ENCODE results near the gene GMPPB.

Gene GMPPB

DNA sequence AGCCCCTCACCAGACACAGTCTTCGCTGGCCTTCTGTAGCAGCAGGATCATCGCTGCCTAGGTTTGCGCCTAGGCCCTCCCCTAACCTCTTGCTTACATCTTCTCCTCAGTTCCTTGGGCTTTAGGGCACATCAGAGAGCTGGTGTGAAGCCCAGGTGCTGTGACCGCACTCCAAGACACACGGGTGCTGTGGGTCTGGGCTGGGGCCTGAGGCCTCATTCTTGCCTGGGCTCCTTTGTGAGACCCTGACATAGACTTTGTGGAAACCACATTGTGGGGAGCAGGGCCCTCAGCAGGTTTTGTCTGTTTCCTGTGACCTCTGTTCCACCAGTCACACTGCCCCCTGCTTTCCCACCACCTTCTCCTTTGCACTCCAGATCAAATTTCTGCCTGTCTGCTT lies 12.3 kb downstream of the GMPPB start:
- Histone ChIP-seq H3K4me1 (ENCODE audit: insufficient read depth, low read length) (no peaks in the 10 kb centered on the region), H3K36me3 (ENCODE audit: insufficient read depth, low read length) (peaks cover 15% of the 10 kb centered on the region), H3K9me3 (ENCODE audit: low read length) (no peaks in the 10 kb centered on the region), H3K27ac (ENCODE audit: low read depth, low read length) (no peak overlapping the region), H3K9ac (ENCODE audit: low read length) (no peak overlapping the region), H3K4me3 (ENCODE audit: low read depth in 1 of 2, low read length in 2 of 2) (no peak overlapping the region), H3K27me3 (ENCODE audit: control insufficient read depth in 1 of 2, insufficient read depth in 2 of 2, low read length in 2 of 2) (no peaks in the 10 kb centered on the region)

GRCh38 chr3:49709852-49710251 lies 13.9 kb downstream of the GMPPB start:
- H3K27ac ChIP-seq (ENCODE audit: low read depth, low read length) = no peak overlapping the region
- peaks cover 5% of the 10 kb centered on the region for H3K36me3 ChIP-seq (ENCODE audit: insufficient read depth, low read length)
- H3K9me3 ChIP-seq (ENCODE audit: low read length) = no peaks in the 10 kb centered on the region
- no peaks in the 10 kb centered on the region for H3K27me3 ChIP-seq (ENCODE audit: control insufficient read depth in 1 of 2, insufficient read depth in 2 of 2, low read length in 2 of 2)
- H3K9ac ChIP-seq (ENCODE audit: low read length) = no peak overlapping the region
- no peak overlapping the region for H3K4me3 ChIP-seq (ENCODE audit: low read depth in 1 of 2, low read length in 2 of 2)
- H3K4me1 ChIP-seq (ENCODE audit: insufficient read depth, low read length) = no peaks in the 10 kb centered on the region

DNA sequence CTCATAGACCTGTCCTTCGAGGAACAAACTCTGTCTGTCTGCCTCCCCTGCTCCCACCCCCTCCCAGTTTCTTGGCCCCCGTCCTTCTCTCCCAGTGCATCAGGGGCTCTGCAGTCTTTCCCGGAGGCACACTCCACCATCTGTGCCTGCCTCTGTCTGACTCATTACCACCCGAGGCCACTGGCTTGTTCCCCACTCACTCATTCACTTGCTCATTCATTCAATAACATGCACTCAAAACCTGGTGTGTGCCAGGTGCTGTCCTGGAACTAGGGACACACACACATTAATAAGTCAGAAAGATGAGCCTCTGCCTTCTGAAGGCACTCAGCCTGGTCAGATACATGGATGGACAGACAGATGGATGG lies 16.7 kb downstream of the GMPPB start:
- no peak overlapping the region for H3K27ac ChIP-seq (ENCODE audit: low read depth, low read length)

GRCh38 chr3:49706456-49707112 lies 17.2 kb downstream of the GMPPB start:
- H3K36me3 ChIP-seq (ENCODE audit: insufficient read depth, low read length) = peaks cover 18% of the 10 kb centered on the region
- no peaks in the 10 kb centered on the region for H3K27me3 ChIP-seq (ENCODE audit: control insufficient read depth in 1 of 2, insufficient read depth in 2 of 2, low read length in 2 of 2)
- H3K27ac ChIP-seq (ENCODE audit: low read depth, low read length) = no peak overlapping the region

More for the DNA sequence above, 16.7 kb downstream of the GMPPB start:
- H3K27me3 ChIP-seq (ENCODE audit: control insufficient read depth in 1 of 2, insufficient read depth in 2 of 2, low read length in 2 of 2) = no peaks in the 10 kb centered on the region
- H3K9ac ChIP-seq (ENCODE audit: low read length) = no peak overlapping the region
- H3K9me3 ChIP-seq (ENCODE audit: low read length) = no peaks in the 10 kb centered on the region
- H3K36me3 ChIP-seq (ENCODE audit: insufficient read depth, low read length) = peaks cover 15% of the 10 kb centered on the region
- H3K4me3 ChIP-seq (ENCODE audit: low read depth in 1 of 2, low read length in 2 of 2) = no peak overlapping the region
- no peaks in the 10 kb centered on the region for H3K4me1 ChIP-seq (ENCODE audit: insufficient read depth, low read length)

DNA sequence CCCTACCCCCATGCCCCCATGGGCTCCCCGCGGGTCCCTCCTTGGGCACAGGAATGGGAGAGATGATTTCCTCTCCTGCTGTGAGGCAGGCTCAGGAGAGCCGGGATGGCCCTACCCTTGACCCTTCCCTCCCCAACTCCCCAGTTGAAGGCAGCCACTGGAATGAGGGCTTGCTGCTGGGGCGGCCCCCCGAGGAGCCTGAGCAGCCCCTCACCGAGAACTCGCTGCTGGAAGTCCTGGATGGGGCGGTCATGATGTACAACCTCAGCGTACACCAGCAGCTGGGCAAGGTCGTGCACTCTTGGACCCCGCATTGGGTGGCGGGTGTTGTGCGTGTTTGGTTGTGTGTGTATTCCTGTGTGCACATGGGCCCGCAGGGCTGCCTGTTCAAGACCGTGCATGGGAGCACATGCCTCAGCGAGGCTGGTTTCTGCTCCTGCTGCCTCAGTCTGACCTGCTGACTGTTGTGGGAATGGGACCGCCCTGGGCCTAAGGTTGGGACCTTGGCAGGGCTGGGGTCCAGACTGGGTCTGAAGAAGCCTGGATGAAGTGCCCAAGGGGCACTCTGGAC lies 18.3 kb downstream of the GMPPB start:
- H3K9ac ChIP-seq (ENCODE audit: low read length) = no peak overlapping the region
- no peak overlapping the region for H3K27ac ChIP-seq (ENCODE audit: low read depth, low read length)
- H3K4me1 ChIP-seq (ENCODE audit: insufficient read depth, low read length) = no peaks in the 10 kb centered on the region
- peaks cover 23% of the 10 kb centered on the region for H3K36me3 ChIP-seq (ENCODE audit: insufficient read depth, low read length)
- H3K4me3 ChIP-seq (ENCODE audit: low read depth in 1 of 2, low read length in 2 of 2) = no peak overlapping the region
- H3K9me3 ChIP-seq (ENCODE audit: low read length) = no peaks in the 10 kb centered on the region
- H3K27me3 ChIP-seq (ENCODE audit: control insufficient read depth in 1 of 2, insufficient read depth in 2 of 2, low read length in 2 of 2) = no peaks in the 10 kb centered on the region

More at GRCh38 chr3:49706456-49707112, 17.2 kb downstream of the GMPPB start:
- Histone ChIP-seq H3K9ac (ENCODE audit: low read length) (no peak overlapping the region), H3K9me3 (ENCODE audit: low read length) (no peaks in the 10 kb centered on the region), H3K4me3 (ENCODE audit: low read depth in 1 of 2, low read length in 2 of 2) (no peak overlapping the region), H3K4me1 (ENCODE audit: insufficient read depth, low read length) (no peaks in the 10 kb centered on the region)

GRCh38 chr3:49704629-49705028 lies 19.1 kb downstream of the GMPPB start:
- Histone ChIP-seq H3K9ac (ENCODE audit: low read length) (no peak overlapping the region), H3K27me3 (ENCODE audit: control insufficient read depth in 1 of 2, insufficient read depth in 2 of 2, low read length in 2 of 2) (no peaks in the 10 kb centered on the region), H3K9me3 (ENCODE audit: low read length) (no peaks in the 10 kb centered on the region), H3K27ac (ENCODE audit: low read depth, low read length) (no peak overlapping the region), H3K4me3 (ENCODE audit: low read depth in 1 of 2, low read length in 2 of 2) (no peak overlapping the region), H3K4me1 (ENCODE audit: insufficient read depth, low read length) (no peaks in the 10 kb centered on the region), H3K36me3 (ENCODE audit: insufficient read depth, low read length) (peaks cover 29% of the 10 kb centered on the region)

DNA sequence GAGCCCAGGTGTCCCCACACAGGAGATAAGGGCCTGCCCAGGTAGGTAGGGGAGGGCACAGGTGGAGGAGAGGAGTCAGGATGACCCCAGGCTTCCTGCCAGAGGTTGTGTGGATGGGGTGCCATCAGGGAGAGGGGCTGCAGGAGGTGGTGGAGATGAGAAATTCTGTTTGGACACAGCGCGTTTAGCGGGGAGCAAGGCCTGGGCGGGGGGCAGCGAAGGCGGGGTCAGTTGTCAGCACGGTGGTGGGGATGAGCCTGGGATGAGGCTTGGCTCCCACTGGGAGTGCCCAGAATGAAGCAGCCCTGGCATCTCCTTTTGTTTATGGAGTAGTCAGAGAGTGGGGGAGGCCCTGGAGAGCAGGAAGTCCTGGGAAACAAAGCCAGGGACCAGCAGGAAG lies 19.8 kb downstream of the GMPPB start:
- Histone ChIP-seq H3K27me3 (ENCODE audit: control insufficient read depth in 1 of 2, insufficient read depth in 2 of 2, low read length in 2 of 2) (no peaks in the 10 kb centered on the region), H3K27ac (ENCODE audit: low read depth, low read length) (no peak overlapping the region), H3K36me3 (ENCODE audit: insufficient read depth, low read length) (peaks cover 29% of the 10 kb centered on the region), H3K4me1 (ENCODE audit: insufficient read depth, low read length) (no peaks in the 10 kb centered on the region), H3K9me3 (ENCODE audit: low read length) (no peaks in the 10 kb centered on the region), H3K4me3 (ENCODE audit: low read depth in 1 of 2, low read length in 2 of 2) (no peak overlapping the region), H3K9ac (ENCODE audit: low read length) (no peak overlapping the region)

- H3K27ac ChIP-seq (ENCODE audit: low read depth, low read length) = no peak overlapping the region
- H3K4me3 ChIP-seq (ENCODE audit: low read depth in 1 of 2, low read length in 2 of 2) = no peak overlapping the region
- H3K9ac ChIP-seq (ENCODE audit: low read length) = no peak overlapping the region
- H3K4me1 ChIP-seq (ENCODE audit: insufficient read depth, low read length) = no peaks in the 10 kb centered on the region
- no peaks in the 10 kb centered on the region for H3K27me3 ChIP-seq (ENCODE audit: control insufficient read depth in 1 of 2, insufficient read depth in 2 of 2, low read length in 2 of 2)
- H3K36me3 ChIP-seq (ENCODE audit: insufficient read depth, low read length) = peaks cover 29% of the 10 kb centered on the region
- H3K9me3 ChIP-seq (ENCODE audit: low read length) = no peaks in the 10 kb centered on the region
These were observed 20.3 kb downstream of the GMPPB start for GRCh38 chr3:49703443-49703927.

GRCh38 chr3:49702672-49703071 lies 21.1 kb downstream of the GMPPB start:
- Histone ChIP-seq H3K27me3 (ENCODE audit: control insufficient read depth in 1 of 2, insufficient read depth in 2 of 2, low read length in 2 of 2) (no peaks in the 10 kb centered on the region), H3K9me3 (ENCODE audit: low read length) (no peaks in the 10 kb centered on the region), H3K27ac (ENCODE audit: low read depth, low read length) (no peak overlapping the region), H3K9ac (ENCODE audit: low read length) (no peak overlapping the region), H3K36me3 (ENCODE audit: insufficient read depth, low read length) (peaks cover 31% of the 10 kb centered on the region), H3K4me3 (ENCODE audit: low read depth in 1 of 2, low read length in 2 of 2) (no peak overlapping the region), H3K4me1 (ENCODE audit: insufficient read depth, low read length) (no peaks in the 10 kb centered on the region)

DNA sequence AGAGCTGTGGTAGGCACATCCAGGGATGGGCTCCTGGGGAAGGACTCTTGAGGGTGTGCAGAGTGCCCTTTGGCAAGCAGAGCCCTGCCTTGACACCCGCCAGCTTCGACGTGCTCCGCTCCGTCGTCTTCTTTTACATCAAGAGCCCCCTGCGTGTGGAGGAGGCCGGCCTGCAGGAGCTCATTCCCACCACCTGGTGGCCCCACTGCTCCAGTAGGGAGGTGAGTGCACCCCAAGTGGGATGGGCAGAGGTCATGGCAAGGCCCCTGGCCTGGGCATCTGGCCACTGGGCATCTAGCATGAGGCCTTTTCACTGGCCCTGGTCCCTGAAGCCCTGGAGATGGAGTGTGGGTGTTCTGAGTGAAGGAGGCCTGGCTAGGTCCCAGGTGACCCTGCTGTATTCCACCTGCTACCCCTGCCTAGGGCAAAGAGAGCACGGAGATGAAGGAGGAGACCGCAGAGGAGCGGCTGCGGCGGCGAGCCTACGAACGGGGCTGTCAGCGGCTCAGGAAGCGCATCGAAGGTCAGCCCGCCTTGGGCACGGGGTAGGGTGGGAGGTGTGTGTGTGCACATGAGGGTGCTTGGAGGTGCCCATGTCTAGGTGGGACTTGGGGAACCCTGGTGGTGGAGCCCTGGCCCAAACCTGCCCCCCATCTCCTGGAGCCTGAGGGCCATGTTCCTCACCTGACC lies 22.2 kb downstream of the GMPPB start:
- Histone ChIP-seq H3K9me3 (ENCODE audit: low read length) (no peaks in the 10 kb centered on the region), H3K27ac (ENCODE audit: low read depth, low read length) (no peak overlapping the region), H3K9ac (ENCODE audit: low read length) (no peak overlapping the region), H3K4me3 (ENCODE audit: low read depth in 1 of 2, low read length in 2 of 2) (no peak overlapping the region), H3K4me1 (ENCODE audit: insufficient read depth, low read length) (no peaks in the 10 kb centered on the region), H3K36me3 (ENCODE audit: insufficient read depth, low read length) (peaks cover 37% of the 10 kb centered on the region), H3K27me3 (ENCODE audit: control insufficient read depth in 1 of 2, insufficient read depth in 2 of 2, low read length in 2 of 2) (no peaks in the 10 kb centered on the region)

DNA sequence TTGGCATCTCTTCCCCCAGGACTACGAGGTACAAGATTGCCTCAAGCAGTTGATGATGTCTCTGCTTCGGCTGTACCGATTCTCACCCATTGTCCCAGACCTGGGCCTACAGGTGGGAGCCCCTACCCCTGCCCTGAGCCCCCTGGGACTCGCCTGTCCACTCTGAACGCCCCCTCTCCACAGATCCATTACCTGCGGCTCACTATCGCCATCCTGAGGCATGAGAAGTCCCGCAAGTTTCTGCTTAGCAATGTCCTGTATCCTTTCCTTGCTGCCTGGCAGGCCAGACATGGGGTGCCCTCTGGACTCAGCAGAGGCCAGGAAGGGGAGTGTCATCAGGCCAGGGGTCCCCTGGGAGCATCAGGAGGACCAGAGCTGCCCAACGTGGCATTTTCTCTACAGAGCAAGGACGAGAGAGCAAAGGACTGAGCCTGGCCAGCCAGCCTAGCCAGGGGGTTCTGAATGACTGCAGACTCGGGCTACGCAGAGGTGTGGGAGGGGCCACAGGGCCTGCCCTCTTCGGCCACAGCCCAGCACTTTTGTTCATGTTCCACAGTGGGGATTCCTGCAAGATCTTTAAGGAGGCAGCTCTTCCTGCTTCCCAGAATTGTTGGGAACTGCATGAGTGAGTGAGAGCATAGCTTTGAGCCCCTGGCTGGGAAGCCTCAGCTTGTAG lies 23.2 kb downstream of the GMPPB start:
- no peaks in the 10 kb centered on the region for H3K9me3 ChIP-seq (ENCODE audit: low read length)
- no peaks in the 10 kb centered on the region for H3K4me1 ChIP-seq (ENCODE audit: insufficient read depth, low read length)
- no peaks in the 10 kb centered on the region for H3K27me3 ChIP-seq (ENCODE audit: control insufficient read depth in 1 of 2, insufficient read depth in 2 of 2, low read length in 2 of 2)
- H3K9ac ChIP-seq (ENCODE audit: low read length) = no peak overlapping the region
- no peak overlapping the region for H3K4me3 ChIP-seq (ENCODE audit: low read depth in 1 of 2, low read length in 2 of 2)
- peaks cover 37% of the 10 kb centered on the region for H3K36me3 ChIP-seq (ENCODE audit: insufficient read depth, low read length)
- H3K27ac ChIP-seq (ENCODE audit: low read depth, low read length) = no peak overlapping the region

Measured in muscle layer of colon (tissue), 2 donors.